IPS-18c (cell line): ENCODE measurements around the gene ADAM19.

ENCODE experiments used
- H3K4me3 ChIP-seq: 2 replicates; pipeline ENCODE4 v1.7.0; 2013; ENCODE audit warnings: low read depth, mild to moderate bottlenecking, low read length, moderate library complexity; ENCODE audit not compliant: insufficient read depth
- H3K9me3 ChIP-seq: one replicate; pipeline ENCODE4 v1.6.1; 2013; ENCODE audit warnings: mild to moderate bottlenecking, low read length, moderate library complexity; ENCODE audit not compliant: control insufficient read depth, insufficient read depth

Gene ADAM19

GRCh38 chr5:157511651-157512644 lies 63.6 kb downstream of the ADAM19 start:
- H3K9me3 ChIP-seq = no peaks in the 10 kb centered on the region
- no peak overlapping the region for H3K4me3 ChIP-seq

DNA sequence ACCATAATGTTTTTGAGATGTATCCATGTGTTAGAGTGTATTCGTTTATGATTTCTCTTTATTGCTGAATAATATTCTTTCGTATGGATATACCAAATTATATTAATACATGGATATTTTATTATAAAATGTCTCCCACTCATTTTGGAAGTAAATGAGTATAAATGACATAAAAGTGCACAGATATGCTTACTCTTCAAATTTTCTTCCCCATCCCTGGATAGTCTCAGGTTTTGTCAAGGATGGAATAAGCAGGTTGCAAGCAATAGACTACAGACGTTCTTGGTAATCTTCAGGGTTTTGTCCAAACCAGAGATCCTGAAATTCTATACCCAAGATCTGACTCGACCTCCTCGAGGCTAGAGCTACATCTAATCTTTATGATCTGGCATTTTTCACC lies 64.9 kb downstream of the ADAM19 start:
- Histone ChIP-seq H3K9me3 (no peaks in the 10 kb centered on the region), H3K4me3 (no peak overlapping the region)

GRCh38 chr5:157509587-157509986 lies 66.0 kb downstream of the ADAM19 start:
- Histone ChIP-seq H3K9me3 (no peaks in the 10 kb centered on the region), H3K4me3 (no peak overlapping the region)

DNA sequence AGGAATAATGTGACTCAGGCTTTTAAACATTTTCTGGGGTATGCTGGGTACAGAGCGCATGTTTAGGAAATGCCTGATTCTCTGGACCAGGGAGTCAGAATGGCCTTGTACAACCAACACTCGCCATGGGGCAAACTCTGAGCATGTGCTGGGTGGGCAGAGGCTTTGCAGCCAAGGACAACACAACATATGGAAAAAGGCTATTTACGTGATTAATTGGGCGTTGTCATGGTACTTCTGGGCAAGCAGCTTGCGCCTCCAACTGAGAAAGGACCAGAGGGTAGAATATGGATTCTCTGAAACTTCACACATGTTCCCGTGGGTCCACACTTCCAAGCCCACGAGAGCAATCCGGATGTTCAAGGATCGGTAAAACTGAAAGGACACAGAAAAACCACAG lies 66.5 kb downstream of the ADAM19 start:
- Histone ChIP-seq H3K9me3 (no peaks in the 10 kb centered on the region), H3K4me3 (no peak overlapping the region)

DNA sequence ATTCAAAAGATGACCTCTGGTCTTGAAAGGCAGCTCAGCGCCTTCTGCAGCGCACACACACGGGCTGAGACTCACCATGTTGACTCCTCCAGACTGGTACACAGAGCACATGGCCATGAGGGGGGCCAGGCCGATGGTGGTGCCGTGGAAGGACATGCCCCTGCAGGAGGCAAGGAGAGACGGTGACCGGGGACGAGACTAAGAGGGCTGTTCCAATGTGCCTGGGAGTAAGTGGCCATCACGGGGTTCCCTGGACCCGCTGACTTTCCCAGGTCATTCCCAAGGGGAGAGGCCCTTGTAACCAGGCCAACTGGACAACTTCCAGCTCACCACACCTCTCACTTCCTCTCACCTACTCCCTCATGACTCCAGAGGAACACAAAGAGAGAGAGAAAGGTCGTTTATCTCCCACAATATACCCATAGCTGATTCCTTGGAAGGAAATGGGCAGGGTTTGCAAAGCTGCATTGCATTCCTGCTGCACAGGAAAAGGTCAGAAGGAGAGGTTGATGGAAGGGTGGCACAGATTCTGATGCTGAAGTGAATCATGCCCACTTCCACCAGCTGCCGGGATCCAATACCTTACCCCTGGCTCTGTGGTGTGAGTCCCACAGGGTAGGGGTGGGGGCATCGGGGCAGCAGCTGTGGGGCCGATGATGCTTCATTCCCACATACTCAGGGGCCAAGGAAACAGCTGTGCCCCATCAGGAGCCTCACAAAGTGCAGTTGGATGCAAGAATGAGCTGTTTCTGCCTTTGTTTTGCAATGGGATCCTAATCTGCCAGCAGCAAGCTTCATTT lies 68.4 kb downstream of the ADAM19 start:
- Histone ChIP-seq H3K4me3 (no peak overlapping the region), H3K9me3 (no peaks in the 10 kb centered on the region)

DNA sequence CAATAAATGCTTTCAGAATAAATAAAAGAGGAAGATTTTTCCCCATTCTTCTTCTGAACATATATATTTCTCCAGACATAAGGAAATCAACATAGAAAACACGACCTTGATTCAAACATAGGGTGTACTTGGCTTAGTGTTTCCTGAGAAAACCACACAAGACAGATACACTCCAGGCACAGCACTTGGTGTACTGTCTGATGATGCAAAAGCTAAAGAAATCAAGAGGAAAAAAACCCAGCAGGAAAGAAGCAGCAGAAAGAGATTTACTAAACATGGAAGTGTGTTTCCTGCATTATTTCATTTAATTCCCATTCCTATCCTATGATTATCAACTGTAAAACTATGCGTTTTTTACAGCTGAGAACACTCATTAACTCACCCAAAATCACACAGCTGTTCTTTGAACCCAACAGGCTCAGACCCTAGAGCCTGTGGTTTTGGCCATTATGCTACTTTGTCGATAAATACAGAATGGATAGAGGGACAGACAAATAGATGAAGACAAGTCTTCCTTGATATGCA lies 69.4 kb downstream of the ADAM19 start:
- H3K4me3 ChIP-seq = no peak overlapping the region
- H3K9me3 ChIP-seq = no peaks in the 10 kb centered on the region

GRCh38 chr5:157505496-157505895 lies 70.1 kb downstream of the ADAM19 start:
- Histone ChIP-seq H3K9me3 (no peaks in the 10 kb centered on the region), H3K4me3 (no peak overlapping the region)

GRCh38 chr5:157504053-157504452 lies 71.5 kb downstream of the ADAM19 start:
- Histone ChIP-seq H3K9me3 (no peaks in the 10 kb centered on the region), H3K4me3 (no peak overlapping the region)

GRCh38 chr5:157502143-157502647 lies 73.4 kb downstream of the ADAM19 start:
- Histone ChIP-seq H3K9me3 (no peaks in the 10 kb centered on the region), H3K4me3 (no peak overlapping the region)

DNA sequence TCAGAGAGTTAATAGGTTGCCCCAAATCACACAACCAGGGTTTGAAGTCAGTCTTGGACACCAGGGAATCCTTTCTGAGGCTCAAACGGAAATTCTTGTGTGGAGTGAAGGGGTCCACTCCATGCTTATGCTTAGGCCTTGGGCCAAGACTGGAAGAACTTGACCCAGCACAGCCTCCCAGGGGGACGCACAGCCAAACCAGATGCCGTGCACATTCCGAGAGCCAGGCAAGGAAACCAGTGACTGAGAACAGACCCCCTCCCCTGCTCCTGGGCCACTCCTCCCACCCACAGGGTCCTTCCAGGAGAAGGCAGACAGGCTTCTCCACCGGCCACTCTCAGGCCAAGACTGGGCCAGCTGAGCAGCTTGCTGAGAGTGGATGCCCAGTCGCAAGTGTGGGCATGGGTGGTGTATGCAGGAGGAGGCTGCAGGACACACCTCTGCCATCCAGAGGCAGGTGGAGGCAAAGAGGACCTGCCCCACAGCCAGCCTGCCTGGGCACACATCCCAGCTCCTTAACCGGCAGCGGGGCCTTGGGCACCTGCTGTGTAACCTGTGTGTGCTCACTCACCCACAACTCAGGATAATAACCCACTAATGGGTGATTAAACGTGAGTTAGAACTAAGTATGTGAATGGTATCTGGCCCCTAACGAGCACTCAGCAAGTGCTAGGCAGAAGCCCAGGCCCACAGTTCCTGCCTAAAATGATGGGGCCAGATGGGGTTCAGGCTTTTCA lies 77.5 kb downstream of the ADAM19 start:
- H3K9me3 ChIP-seq = no peaks in the 10 kb centered on the region
- no peak overlapping the region for H3K4me3 ChIP-seq

DNA sequence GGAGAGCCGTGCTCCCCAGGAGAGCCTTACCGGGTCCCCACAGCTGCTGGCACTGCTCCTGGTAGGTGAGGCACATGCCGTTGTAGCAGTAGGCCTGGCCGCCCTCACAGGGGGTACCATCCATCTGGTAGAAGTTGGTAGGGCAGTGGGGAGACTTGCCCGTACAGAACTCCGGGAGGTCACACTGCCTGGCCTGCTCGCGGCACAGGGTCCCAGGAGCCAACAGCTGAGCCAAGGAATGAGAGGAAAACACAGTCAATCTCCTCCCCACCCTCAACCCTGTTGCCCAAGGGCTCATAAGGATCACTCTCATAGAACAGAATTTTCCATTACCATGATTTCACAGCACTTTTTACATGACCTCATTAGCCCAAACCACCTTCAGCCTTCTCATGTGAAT lies 78.7 kb downstream of the ADAM19 start:
- no peak overlapping the region for H3K4me3 ChIP-seq

DNA sequence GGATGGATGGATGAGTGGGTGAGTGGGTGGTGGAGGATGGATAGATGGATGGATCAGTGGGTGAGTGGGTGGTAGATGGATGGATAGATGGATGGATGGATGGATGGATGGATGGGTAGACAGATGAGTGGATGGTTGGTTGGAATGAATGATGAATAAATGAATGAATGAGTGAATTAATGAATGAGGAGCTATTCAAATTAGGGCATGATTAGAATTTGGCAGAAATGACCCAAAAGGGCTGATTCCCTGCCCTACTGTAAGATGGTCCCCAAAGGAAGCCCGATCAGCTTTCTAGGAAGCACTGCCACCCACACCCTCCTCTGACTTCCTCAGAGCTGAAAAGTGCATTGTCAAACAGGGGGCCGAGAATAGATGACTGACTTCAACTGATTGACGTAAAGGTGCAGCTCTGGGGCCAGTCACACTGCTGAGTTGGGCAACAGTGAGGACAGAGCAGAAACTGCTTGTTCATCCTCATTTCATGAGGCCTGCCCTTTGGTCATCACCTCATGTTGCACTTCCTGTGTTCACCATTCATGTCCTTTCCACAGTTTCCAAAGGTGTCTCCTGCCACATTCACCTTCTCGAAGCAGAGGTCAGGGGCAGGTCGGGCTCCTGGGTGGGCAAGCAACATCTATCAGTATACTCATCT lies 81.3 kb downstream of the ADAM19 start:
- Histone ChIP-seq H3K9me3 (peaks cover 2% of the 10 kb centered on the region), H3K4me3 (no peak overlapping the region)

More for the DNA sequence above, 78.7 kb downstream of the ADAM19 start:
- H3K9me3 ChIP-seq = no peaks in the 10 kb centered on the region

- H3K4me3 ChIP-seq = no peak overlapping the region
- peaks cover 4% of the 10 kb centered on the region for H3K9me3 ChIP-seq
Measured at GRCh38 chr5:157492886-157493285, 82.7 kb downstream of the ADAM19 start.

DNA sequence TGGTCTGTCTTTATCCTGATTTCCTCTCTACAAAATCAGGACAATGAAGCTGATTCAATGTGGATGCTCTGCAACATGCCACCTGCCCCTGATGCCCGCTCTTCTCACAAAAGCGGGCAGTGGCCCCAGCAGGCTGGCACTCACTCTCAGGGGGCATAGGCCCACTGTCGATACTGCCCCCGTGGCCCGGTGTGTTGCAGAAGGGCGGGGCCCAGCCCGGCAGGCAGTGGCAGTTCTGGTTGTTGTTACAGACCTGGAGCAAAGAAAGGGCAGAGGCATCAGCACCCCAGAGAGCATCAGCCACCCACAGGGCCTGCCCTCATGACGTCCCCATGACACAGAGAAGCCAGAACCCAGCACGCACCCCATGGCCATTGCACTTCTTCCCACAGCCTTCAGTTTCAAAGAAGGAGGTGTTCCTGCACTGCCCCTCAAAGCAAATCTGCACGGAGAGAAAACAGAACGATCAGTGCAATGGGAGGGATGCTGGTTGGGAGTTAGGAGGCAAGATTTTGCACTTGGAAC lies 84.0 kb downstream of the ADAM19 start:
- no peak overlapping the region for H3K4me3 ChIP-seq
- H3K9me3 ChIP-seq = peaks cover 6% of the 10 kb centered on the region

DNA sequence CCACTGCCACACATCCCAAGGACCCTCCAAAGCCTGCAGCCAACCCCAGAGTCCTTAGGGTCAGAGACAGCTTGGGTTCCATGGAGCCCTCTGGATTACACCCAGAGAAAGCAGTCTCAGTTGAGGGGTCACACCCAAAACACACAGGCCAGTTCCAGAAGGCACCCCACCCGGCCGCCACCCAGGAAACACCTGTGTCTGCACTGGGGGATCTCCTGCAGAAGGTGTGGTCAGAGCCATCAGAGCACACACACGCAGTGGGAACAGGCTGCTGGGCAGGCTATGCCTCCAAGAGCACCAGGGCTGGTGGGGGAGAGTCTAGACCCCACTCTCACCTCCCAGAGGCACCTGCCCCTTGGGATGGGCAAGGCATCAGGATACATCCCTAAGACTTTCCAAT lies 88.2 kb downstream of the ADAM19 start:
- Histone ChIP-seq H3K9me3 (peaks cover 6% of the 10 kb centered on the region), H3K4me3 (no peak overlapping the region)

DNA sequence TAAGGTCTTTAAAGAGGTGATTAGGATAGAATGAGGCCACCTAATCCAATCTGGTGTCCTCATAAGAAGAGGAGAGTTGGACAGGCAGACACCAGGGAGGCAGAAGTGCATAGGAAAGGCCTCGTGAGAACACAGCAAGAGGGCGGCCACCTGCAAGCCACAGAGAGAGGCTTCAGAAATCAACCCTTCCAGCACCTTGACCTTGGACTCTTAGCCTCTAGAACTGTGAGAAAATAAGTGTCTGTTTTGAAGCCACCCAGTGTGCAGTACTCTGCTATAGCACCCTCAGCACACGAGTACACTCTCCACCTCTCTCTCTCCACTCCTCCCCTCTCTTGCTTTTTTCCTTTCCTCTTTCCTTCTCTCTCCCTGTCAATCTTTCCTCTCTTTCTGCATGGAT lies 88.7 kb downstream of the ADAM19 start:
- Histone ChIP-seq H3K4me3 (no peak overlapping the region), H3K9me3 (peaks cover 6% of the 10 kb centered on the region)
